HL-60 (cell line): ENCODE data around the gene ARMH4.

Experiments used
- GABPA ChIP-seq: IDR thresholded peaks from 2 replicates; pipeline ENCODE4 v1.6.1; 2012; ENCODE audit warnings: low read depth
- POLR2AphosphoS5 ChIP-seq: IDR thresholded peaks from 2 replicates; pipeline ENCODE4 v1.6.1; 2012; ENCODE audit warnings: low read depth
- SPI1 ChIP-seq: IDR thresholded peaks from 2 replicates; pipeline ENCODE4 v1.6.1; 2012; ENCODE audit warnings: low read depth, mild to moderate bottlenecking, borderline replicate concordance
- TF ChIP-seq, protein P1 (sequence below): IDR thresholded peaks from one replicate; pipeline ENCODE4 v1.5.1; 2011; ENCODE audit warnings: low read length, control low read depth, inconsistent platforms; ENCODE audit not compliant: insufficient read depth
- TF ChIP-seq, protein P2 (sequence below): IDR thresholded peaks from 2 replicates; pipeline ENCODE4 v1.6.1; 2012; ENCODE audit warnings: low read depth; ENCODE audit not compliant: insufficient replicate concordance

DNA sequence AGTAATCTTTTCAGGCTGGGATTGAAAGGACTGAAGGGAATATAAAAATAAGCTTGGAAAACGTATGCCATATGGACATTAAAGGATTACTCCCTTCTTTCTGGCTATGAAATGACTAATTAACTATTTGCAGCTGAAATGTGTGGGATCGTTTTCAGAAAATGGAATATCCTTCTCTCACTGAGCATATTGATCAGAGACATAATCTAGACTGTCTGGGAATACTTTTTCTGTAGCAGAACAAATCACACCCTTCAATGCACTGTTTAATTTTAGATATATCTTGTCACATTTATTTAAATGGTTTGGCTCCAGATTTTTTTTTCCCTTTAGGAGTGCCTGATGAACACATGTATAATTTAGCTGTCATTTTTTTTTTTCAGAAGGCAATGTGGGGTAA, 37.2 kb upstream of the ARMH4 start:
- TF ChIP-seq, protein P1, sequence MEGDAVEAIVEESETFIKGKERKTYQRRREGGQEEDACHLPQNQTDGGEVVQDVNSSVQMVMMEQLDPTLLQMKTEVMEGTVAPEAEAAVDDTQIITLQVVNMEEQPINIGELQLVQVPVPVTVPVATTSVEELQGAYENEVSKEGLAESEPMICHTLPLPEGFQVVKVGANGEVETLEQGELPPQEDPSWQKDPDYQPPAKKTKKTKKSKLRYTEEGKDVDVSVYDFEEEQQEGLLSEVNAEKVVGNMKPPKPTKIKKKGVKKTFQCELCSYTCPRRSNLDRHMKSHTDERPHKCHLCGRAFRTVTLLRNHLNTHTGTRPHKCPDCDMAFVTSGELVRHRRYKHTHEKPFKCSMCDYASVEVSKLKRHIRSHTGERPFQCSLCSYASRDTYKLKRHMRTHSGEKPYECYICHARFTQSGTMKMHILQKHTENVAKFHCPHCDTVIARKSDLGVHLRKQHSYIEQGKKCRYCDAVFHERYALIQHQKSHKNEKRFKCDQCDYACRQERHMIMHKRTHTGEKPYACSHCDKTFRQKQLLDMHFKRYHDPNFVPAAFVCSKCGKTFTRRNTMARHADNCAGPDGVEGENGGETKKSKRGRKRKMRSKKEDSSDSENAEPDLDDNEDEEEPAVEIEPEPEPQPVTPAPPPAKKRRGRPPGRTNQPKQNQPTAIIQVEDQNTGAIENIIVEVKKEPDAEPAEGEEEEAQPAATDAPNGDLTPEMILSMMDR: no peak
- TF ChIP-seq POLR2AphosphoS5: no peak
- TF ChIP-seq, protein P2, sequence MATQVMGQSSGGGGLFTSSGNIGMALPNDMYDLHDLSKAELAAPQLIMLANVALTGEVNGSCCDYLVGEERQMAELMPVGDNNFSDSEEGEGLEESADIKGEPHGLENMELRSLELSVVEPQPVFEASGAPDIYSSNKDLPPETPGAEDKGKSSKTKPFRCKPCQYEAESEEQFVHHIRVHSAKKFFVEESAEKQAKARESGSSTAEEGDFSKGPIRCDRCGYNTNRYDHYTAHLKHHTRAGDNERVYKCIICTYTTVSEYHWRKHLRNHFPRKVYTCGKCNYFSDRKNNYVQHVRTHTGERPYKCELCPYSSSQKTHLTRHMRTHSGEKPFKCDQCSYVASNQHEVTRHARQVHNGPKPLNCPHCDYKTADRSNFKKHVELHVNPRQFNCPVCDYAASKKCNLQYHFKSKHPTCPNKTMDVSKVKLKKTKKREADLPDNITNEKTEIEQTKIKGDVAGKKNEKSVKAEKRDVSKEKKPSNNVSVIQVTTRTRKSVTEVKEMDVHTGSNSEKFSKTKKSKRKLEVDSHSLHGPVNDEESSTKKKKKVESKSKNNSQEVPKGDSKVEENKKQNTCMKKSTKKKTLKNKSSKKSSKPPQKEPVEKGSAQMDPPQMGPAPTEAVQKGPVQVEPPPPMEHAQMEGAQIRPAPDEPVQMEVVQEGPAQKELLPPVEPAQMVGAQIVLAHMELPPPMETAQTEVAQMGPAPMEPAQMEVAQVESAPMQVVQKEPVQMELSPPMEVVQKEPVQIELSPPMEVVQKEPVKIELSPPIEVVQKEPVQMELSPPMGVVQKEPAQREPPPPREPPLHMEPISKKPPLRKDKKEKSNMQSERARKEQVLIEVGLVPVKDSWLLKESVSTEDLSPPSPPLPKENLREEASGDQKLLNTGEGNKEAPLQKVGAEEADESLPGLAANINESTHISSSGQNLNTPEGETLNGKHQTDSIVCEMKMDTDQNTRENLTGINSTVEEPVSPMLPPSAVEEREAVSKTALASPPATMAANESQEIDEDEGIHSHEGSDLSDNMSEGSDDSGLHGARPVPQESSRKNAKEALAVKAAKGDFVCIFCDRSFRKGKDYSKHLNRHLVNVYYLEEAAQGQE: no peak
- no peak for TF ChIP-seq GABPA
- TF ChIP-seq SPI1: no peak
